Measurements from ENCODE around the gene UBTF. TPM values are rescaled to one million over a fixed set of nuclear protein-coding genes. Genes with fewer than 3 reads are reported as not detected.
"Not testable (repeated sequence)": the region's sequence is repeated elsewhere in the genome, so short reads cannot be mapped to it uniquely, and the experiment has no call there.

Gene UBTF
- total RNA-seq, 5 donors from 2014 or later (not counting 1 experiment from before 2014, with no cell fraction given), result 162 to 228 (median 213) TPM

DNA sequence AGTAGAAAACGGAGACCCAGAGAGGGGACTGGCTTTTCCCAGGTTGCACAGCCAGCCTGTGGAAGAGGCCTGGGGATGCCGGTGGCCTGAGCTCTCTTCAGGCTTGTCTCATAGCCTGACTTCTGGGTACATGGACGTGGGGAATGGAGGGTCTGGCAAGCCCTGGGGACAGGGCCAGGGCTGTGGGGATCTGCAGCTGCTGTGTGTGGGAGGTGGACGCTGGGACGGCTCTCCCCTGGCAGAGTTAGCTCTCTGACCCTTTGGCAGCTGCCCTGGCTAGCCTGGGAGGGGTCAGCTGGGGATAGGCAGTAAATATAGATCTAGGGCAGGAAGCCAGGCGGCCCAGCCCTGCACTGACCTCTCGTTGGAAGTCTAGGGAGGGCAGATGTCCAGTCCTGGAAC, 28.0 kb upstream of the UBTF start:
- ATAC-seq (replicated peaks in 1 of 4) (no peak), DNase-seq (no peak)
- no peak overlapping the region for H3K4me3 ChIP-seq (ENCODE audit: control insufficient read depth in 1 of 2, extremely low read depth in 1 of 2, low read length in 1 of 2)
- H3K4me1 ChIP-seq (ENCODE audit: control insufficient read depth in 1 of 2, extremely low read depth in 1 of 2, insufficient read depth in 2 of 2, low read length in 2 of 2), result peaks cover 12 to 43% of the 10 kb centered on the region in 2 experiments
- Mint-ChIP-seq H3K9me3 (no peaks in the 10 kb centered on the region), H3K27ac (peak overlapping the region; percentile 15 to 79), H3K27me3 (no peaks in the 10 kb centered on the region), H3K36me3 (no peaks in the 10 kb centered on the region), H3K4me1 (peaks cover 36 to 49% (median 42%) of the 10 kb centered on the region in 3 donors), H3K4me3 (peak overlapping the region in 1 of 3 donors; percentile 48)
- CTCF ChIA-PET, result no interaction called here
- H3K36me3 ChIP-seq (ENCODE audit: control insufficient read depth in 2 of 2, extremely low read depth in 1 of 2, insufficient read depth in 1 of 2, low read length in 1 of 2), result no peaks in the 10 kb centered on the region
- POLR2A ChIA-PET, result no interaction called here
- WGBS (ENCODE audit: insufficient coverage), result 94% methylated on average over 6 of the region's 7 CpGs
- no peaks in the 10 kb centered on the region for H3K9me3 ChIP-seq
- H3K27me3 ChIP-seq (replicated peaks in 1 of 2; ENCODE audit: control insufficient read depth in 2 of 2, extremely low read depth in 1 of 2, insufficient read depth in 2 of 2, low read length in 1 of 2), result no peaks in the 10 kb centered on the region
- H3K27ac ChIP-seq (ENCODE audit: low read length), result no peak overlapping the region

DNA sequence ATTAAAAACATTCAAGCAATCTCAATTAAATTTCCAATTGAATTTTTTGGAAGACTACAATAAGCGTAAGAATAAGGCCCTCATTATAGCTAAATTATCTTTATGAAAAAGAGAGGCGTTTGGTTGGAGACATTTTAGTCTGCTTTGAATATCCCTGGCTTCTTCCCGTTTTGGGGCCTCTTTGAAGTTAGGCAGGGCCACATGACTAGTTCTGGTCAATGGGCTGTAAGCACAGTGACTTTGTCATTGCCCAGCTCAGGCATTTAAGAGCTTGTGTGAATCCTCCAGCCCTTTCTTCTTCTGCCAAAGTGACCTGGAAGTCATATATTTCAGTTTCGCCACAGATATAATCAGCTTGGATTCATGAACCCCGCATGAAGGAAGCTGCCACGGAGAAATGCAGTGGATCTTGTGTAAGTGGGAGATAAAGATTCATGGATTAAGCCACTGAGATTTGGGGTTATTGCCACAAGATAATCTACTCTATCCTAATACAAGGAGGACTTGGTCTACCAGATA, 21.7 kb upstream of the UBTF start:
- CTCF ChIA-PET, result interaction anchor here in 1 of 2 donors (0.6 kb wide), 1 partner anchor 57 kb away, joined by 4 read pairs; no protein-coding TSS in a partner anchor
- no peaks in the 10 kb centered on the region for H3K9me3 Mint-ChIP-seq

DNA sequence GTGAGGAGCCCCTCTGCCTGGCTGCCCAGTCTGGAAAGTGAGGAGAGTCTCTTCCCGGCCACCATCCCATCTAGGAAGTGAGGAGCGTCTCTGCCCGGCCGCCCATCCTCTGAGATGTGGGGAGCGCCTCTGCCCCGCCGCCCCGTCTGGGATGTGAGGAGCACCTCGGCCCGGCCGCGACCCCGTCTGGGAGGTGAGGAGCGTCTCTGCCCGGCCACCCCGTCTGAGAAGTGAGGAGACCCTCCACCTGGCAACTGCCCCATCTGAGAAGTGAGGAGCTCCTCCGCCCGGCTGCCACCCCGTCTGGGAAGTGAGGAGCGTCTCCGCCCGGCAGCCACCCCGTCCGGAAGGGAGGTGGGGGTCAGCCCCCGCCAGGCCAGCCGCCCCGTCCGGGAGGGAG, 18.4 kb upstream of the UBTF start:
- H3K27ac Mint-ChIP-seq; H3K9me3 ChIP-seq; H3K27me3 Mint-ChIP-seq; ATAC-seq (replicated peaks in 1 of 4); H3K4me3 ChIP-seq (ENCODE audit: control insufficient read depth in 1 of 2, extremely low read depth in 1 of 2, low read length in 1 of 2); H3K27ac ChIP-seq (ENCODE audit: low read length); H3K36me3 ChIP-seq (ENCODE audit: control insufficient read depth in 2 of 2, extremely low read depth in 1 of 2, insufficient read depth in 1 of 2, low read length in 1 of 2); POLR2A ChIA-PET; H3K4me3 Mint-ChIP-seq; H3K36me3 Mint-ChIP-seq; H3K9me3 Mint-ChIP-seq; DNase-seq; H3K4me1 Mint-ChIP-seq; H3K4me1 ChIP-seq (ENCODE audit: control insufficient read depth in 1 of 2, extremely low read depth in 1 of 2, insufficient read depth in 2 of 2, low read length in 2 of 2); CTCF ChIA-PET: not testable (repeated sequence)
- WGBS (ENCODE audit: insufficient coverage), result no CpG with 5 or more reads among the region's 28 CpGs
- H3K27me3 ChIP-seq (replicated peaks in 1 of 2; ENCODE audit: control insufficient read depth in 2 of 2, extremely low read depth in 1 of 2, insufficient read depth in 2 of 2, low read length in 1 of 2), result peaks cover 0 to 10% of the 10 kb centered on the region in 2 experiments

More for the DNA sequence above, 21.7 kb upstream of the UBTF start:
- Histone ChIP-seq H3K27me3 (replicated peaks in 1 of 2; ENCODE audit: control insufficient read depth in 2 of 2, extremely low read depth in 1 of 2, insufficient read depth in 2 of 2, low read length in 1 of 2) (no peaks in the 10 kb centered on the region), H3K27ac (ENCODE audit: low read length) (no peak overlapping the region), H3K9me3 (no peaks in the 10 kb centered on the region), H3K4me3 (ENCODE audit: control insufficient read depth in 1 of 2, extremely low read depth in 1 of 2, low read length in 1 of 2) (no peak overlapping the region), H3K4me1 (ENCODE audit: control insufficient read depth in 1 of 2, extremely low read depth in 1 of 2, insufficient read depth in 2 of 2, low read length in 2 of 2) (peaks cover 8% of the 10 kb centered on the region in 2 experiments), H3K36me3 (ENCODE audit: control insufficient read depth in 2 of 2, extremely low read depth in 1 of 2, insufficient read depth in 1 of 2, low read length in 1 of 2) (no peaks in the 10 kb centered on the region)
- Mint-ChIP-seq H3K4me3 (no peak overlapping the region), H3K4me1 (peaks cover 4 to 14% (median 10%) of the 10 kb centered on the region in 3 donors), H3K27ac (no peak overlapping the region), H3K36me3 (no peaks in the 10 kb centered on the region), H3K27me3 (no peaks in the 10 kb centered on the region)
- POLR2A ChIA-PET, result no interaction called here
- WGBS (ENCODE audit: insufficient coverage), result 17% methylated on average over 1 of the region's 6 CpGs
- no peak for ATAC-seq (replicated peaks in 1 of 4)
- DNase-seq, result no peak

DNA sequence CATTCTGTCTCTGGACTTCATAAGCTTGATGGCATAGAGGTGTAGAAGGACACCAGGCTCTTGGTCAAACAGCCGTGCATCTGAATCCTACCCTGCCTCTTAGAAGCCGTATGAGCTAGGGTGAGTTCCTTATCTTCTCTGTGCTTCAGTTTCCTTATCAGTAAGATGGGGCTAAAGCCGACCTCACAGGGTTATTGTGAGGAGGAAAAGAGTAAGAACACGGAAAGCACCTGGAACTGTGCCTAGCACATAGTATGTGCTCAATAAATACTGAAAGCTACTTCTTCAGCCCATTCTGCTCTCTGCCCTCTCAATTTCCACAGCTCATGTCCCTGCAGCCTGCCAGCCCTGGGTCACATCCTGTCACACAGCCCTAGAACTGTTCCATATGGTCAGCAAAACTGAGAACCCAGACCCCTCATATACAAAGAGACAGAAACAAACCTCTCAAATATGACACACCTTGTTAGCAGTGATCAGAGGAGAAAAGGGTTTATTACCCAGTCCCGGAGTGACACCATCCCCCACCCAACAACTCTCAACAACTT, 17.0 kb upstream of the UBTF start:
- no peaks in the 10 kb centered on the region for H3K36me3 Mint-ChIP-seq
- POLR2A ChIA-PET, result no interaction called here
- Histone ChIP-seq H3K36me3 (ENCODE audit: control insufficient read depth in 2 of 2, extremely low read depth in 1 of 2, insufficient read depth in 1 of 2, low read length in 1 of 2) (no peaks in the 10 kb centered on the region), H3K9me3 (no peaks in the 10 kb centered on the region), H3K27ac (ENCODE audit: low read length) (no peak overlapping the region), H3K4me1 (ENCODE audit: control insufficient read depth in 1 of 2, extremely low read depth in 1 of 2, insufficient read depth in 2 of 2, low read length in 2 of 2) (no peaks in the 10 kb centered on the region), H3K27me3 (replicated peaks in 1 of 2; ENCODE audit: control insufficient read depth in 2 of 2, extremely low read depth in 1 of 2, insufficient read depth in 2 of 2, low read length in 1 of 2) (peaks cover 0 to 12% of the 10 kb centered on the region in 2 experiments), H3K4me3 (ENCODE audit: control insufficient read depth in 1 of 2, extremely low read depth in 1 of 2, low read length in 1 of 2) (no peak overlapping the region)
- H3K4me1 Mint-ChIP-seq, result peaks cover 6 to 8% (median 6%) of the 10 kb centered on the region in 3 donors
- H3K4me3 Mint-ChIP-seq, result no peak overlapping the region
- ATAC-seq (replicated peaks in 1 of 4) (no peak), DNase-seq (no peak)
- 60% methylated on average over 1 of the region's 5 CpGs for WGBS (ENCODE audit: insufficient coverage)
- CTCF ChIA-PET, result interaction anchor here in 1 of 2 donors (0.5 to 0.6 kb wide), 2 partner anchors 40 to 257 kb away, joined by 3 read pairs; no protein-coding TSS in a partner anchor
- no peaks in the 10 kb centered on the region for H3K27me3 Mint-ChIP-seq
- no peak overlapping the region for H3K27ac Mint-ChIP-seq
- H3K9me3 Mint-ChIP-seq, result no peaks in the 10 kb centered on the region

DNA sequence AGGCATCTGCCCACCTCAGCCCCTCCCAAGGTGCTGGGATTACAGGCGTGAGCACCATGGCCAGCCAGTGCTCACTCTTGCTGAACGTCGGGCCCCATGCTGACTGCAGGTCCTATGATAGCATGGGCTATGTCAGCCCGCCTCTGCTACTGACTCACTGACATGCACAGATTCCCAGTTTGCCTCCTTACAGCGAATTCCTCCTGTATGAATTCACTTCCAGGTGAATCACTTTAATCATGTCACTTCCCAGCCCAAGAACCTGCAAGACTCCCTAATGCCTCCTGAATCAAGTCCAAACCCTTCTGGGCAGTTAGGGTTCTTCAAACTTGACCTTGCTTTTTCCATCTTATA, 16.1 kb upstream of the UBTF start:
- POLR2A ChIA-PET, result no interaction called here
- CTCF ChIA-PET, result no interaction called here
- no peak overlapping the region for H3K27ac Mint-ChIP-seq

DNA sequence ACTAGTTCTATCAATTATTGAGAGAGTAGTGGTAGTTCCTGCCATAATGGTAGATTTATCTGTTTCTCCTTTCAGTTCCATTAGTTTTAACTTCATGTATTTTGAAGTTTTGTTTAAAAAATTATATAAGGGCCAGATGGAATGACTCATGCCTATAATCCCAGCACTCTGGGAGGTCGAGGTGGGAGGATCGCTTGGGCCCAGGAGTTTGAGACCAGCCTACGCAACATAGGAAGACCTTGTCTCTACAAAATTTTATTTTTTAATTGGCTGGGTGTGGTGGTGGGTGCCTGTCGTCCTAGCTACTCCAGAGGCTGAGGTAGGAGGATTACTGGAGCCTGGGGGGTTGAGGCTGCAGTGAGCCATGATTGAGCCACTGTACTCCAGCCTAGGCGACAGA, 14.1 kb upstream of the UBTF start:
- Histone ChIP-seq H3K27ac (ENCODE audit: low read length) (no peak overlapping the region), H3K36me3 (ENCODE audit: control insufficient read depth in 2 of 2, extremely low read depth in 1 of 2, insufficient read depth in 1 of 2, low read length in 1 of 2) (no peaks in the 10 kb centered on the region), H3K9me3 (no peaks in the 10 kb centered on the region), H3K4me1 (ENCODE audit: control insufficient read depth in 1 of 2, extremely low read depth in 1 of 2, insufficient read depth in 2 of 2, low read length in 2 of 2) (no peaks in the 10 kb centered on the region), H3K27me3 (replicated peaks in 1 of 2; ENCODE audit: control insufficient read depth in 2 of 2, extremely low read depth in 1 of 2, insufficient read depth in 2 of 2, low read length in 1 of 2) (peaks cover 0 to 29% of the 10 kb centered on the region in 2 experiments), H3K4me3 (ENCODE audit: control insufficient read depth in 1 of 2, extremely low read depth in 1 of 2, low read length in 1 of 2) (no peak overlapping the region)
- no CpG with 5 or more reads among the region's 5 CpGs for WGBS (ENCODE audit: insufficient coverage)
- Mint-ChIP-seq H3K4me1 (peaks cover 6 to 8% (median 6%) of the 10 kb centered on the region in 3 donors), H3K27ac (no peak overlapping the region), H3K27me3 (no peaks in the 10 kb centered on the region), H3K4me3 (no peak overlapping the region), H3K36me3 (no peaks in the 10 kb centered on the region), H3K9me3 (no peaks in the 10 kb centered on the region)
- CTCF ChIA-PET, result no interaction called here
- POLR2A ChIA-PET, result no interaction called here
- no peak for ATAC-seq (replicated peaks in 1 of 4)
- no peak for DNase-seq

More for the DNA sequence above, 16.1 kb upstream of the UBTF start:
- Mint-ChIP-seq H3K36me3 (no peaks in the 10 kb centered on the region), H3K4me3 (no peak overlapping the region), H3K27me3 (no peaks in the 10 kb centered on the region), H3K4me1 (peaks cover 6 to 8% (median 6%) of the 10 kb centered on the region in 3 donors), H3K9me3 (no peaks in the 10 kb centered on the region)
- Histone ChIP-seq H3K27me3 (replicated peaks in 1 of 2; ENCODE audit: control insufficient read depth in 2 of 2, extremely low read depth in 1 of 2, insufficient read depth in 2 of 2, low read length in 1 of 2) (peaks cover 0 to 16% of the 10 kb centered on the region in 2 experiments), H3K4me3 (ENCODE audit: control insufficient read depth in 1 of 2, extremely low read depth in 1 of 2, low read length in 1 of 2) (no peak overlapping the region), H3K4me1 (ENCODE audit: control insufficient read depth in 1 of 2, extremely low read depth in 1 of 2, insufficient read depth in 2 of 2, low read length in 2 of 2) (no peaks in the 10 kb centered on the region), H3K9me3 (no peaks in the 10 kb centered on the region), H3K36me3 (ENCODE audit: control insufficient read depth in 2 of 2, extremely low read depth in 1 of 2, insufficient read depth in 1 of 2, low read length in 1 of 2) (no peaks in the 10 kb centered on the region), H3K27ac (ENCODE audit: low read length) (no peak overlapping the region)
- 83% methylated on average over 5 of the region's 5 CpGs for WGBS (ENCODE audit: insufficient coverage)
- ATAC-seq (replicated peaks in 1 of 4), result no peak
- no peak for DNase-seq

All from T-cell (primary cell).